IMR-90 (cell line): Measurements from ENCODE around the gene FGD5. TPM values are rescaled to one million over a fixed set of nuclear protein-coding genes. Genes with fewer than 3 reads are reported as not detected.

ENCODE experiments used
- ATAC-seq: fragments of 200-7000 bp; cut with Tn5 transposase; 2 replicates; pipeline ENCODE4 v1.9.1; 2020; ENCODE audit warnings: low read depth, mild to moderate bottlenecking, moderate library complexity
- BruUV-seq: library from RNA; stranded (reverse); fragments of 400-500 nt; replicated peaks from 2 replicates; lab custom pipeline; 2021; lab: Mats Ljungman, UMichigan
- CTCF ChIA-PET: fragments of 300-600 bp; formaldehyde crosslinking; extraction: SDS; loops from one replicate; lab custom pipeline; 2021; ENCODE audit warnings: antibody characterized with exemption; lab: Yijun Ruan, JAX
- POLR2A ChIA-PET: fragments of 300-600 bp; sonication (Branson Sonifier 250); formaldehyde crosslinking; loops from one replicate; lab custom pipeline; 2022; ENCODE audit warnings: antibody characterized with exemption; ENCODE audit not compliant: unreplicated experiment; lab: Charles Lee
- DNase-seq: peaks from one replicate; pipeline ENCODE4 v3.0.0; 2013
- H2AFZ ChIP-seq: replicated peaks from 2 replicates; pipeline ENCODE3; 2013; ENCODE audit warnings: low read length, mild to moderate bottlenecking; ENCODE audit not compliant: poor library complexity
- H2AK5ac ChIP-seq: 2 replicates; pipeline ENCODE4 v1.6.1; 2013; ENCODE audit warnings: low read depth, low read length, inconsistent platforms
- H2AK9ac ChIP-seq: replicated peaks from 2 replicates; pipeline ENCODE3; 2013; ENCODE audit warnings: mild to moderate bottlenecking, low read depth, low read length, moderate library complexity; ENCODE audit not compliant: poor library complexity
- H2BK120ac ChIP-seq: 2 replicates; pipeline ENCODE4 v1.6.1; 2013; ENCODE audit warnings: low read depth, low read length, inconsistent platforms
- H2BK15ac ChIP-seq: 3 replicates; pipeline ENCODE4 v1.6.1; 2013; ENCODE audit warnings: low read depth, low read length, inconsistent platforms
- H2BK20ac ChIP-seq: 2 replicates; pipeline ENCODE4 v1.6.1; 2013; ENCODE audit warnings: low read depth, mild to moderate bottlenecking, inconsistent platforms, low read length, moderate library complexity
- H2BK5ac ChIP-seq: 2 replicates; pipeline ENCODE4 v1.6.1; 2013; ENCODE audit warnings: mild to moderate bottlenecking, low read depth, low read length, inconsistent platforms; ENCODE audit not compliant: poor library complexity, severe bottlenecking
- H3K14ac ChIP-seq: replicated peaks from 2 replicates; pipeline ENCODE4 v1.6.1; 2013; ENCODE audit warnings: low read depth, low read length, inconsistent platforms
- H3K18ac ChIP-seq: 2 replicates; pipeline ENCODE4 v1.6.1; 2013; ENCODE audit warnings: low read depth, low read length, control low read depth
- H3K23ac ChIP-seq: 2 replicates; pipeline ENCODE4 v1.6.1; 2013; ENCODE audit warnings: low read depth, low read length, inconsistent platforms
- H3K27ac ChIP-seq: 2 replicates; pipeline ENCODE4 v1.5.1; 2013; ENCODE audit warnings: mild to moderate bottlenecking, control low read depth, low read length; ENCODE audit not compliant: insufficient read depth
- H3K27me3 ChIP-seq: 2 replicates; pipeline ENCODE4 v1.6.1; 2013; ENCODE audit warnings: low read length; ENCODE audit not compliant: control insufficient read depth, insufficient read depth
- H3K36me3 ChIP-seq: 2 replicates; pipeline ENCODE4 v1.6.1; 2013; ENCODE audit warnings: low read length, mixed read lengths; ENCODE audit not compliant: control insufficient read depth, insufficient read depth
- H3K4ac ChIP-seq: 2 replicates; pipeline ENCODE4 v1.6.1; 2013; ENCODE audit warnings: low read depth, low read length, inconsistent platforms
- H3K4me1 ChIP-seq: 2 replicates; pipeline ENCODE4 v1.6.1; 2013; ENCODE audit warnings: low read length, mixed read lengths; ENCODE audit not compliant: control insufficient read depth, insufficient read depth
- H3K4me2 ChIP-seq: 2 replicates; pipeline ENCODE4 v1.6.1; 2013; ENCODE audit warnings: low read depth, mild to moderate bottlenecking, control low read depth, low read length, moderate library complexity
- H3K4me3 ChIP-seq: 2 replicates; pipeline ENCODE4 v1.5.1; 2013; ENCODE audit warnings: low read depth, mild to moderate bottlenecking, control low read depth, low read length, moderate library complexity; ENCODE audit not compliant: insufficient read depth
- H3K56ac ChIP-seq: 2 replicates; pipeline ENCODE4 v1.6.1; 2013; ENCODE audit warnings: low read length, inconsistent platforms; ENCODE audit not compliant: insufficient read depth; ENCODE audit errors: extremely low read depth
- H3K79me1 ChIP-seq, 2 experiments: 2 replicates each; pipeline ENCODE4 v1.6.1; 2013; ENCODE audit warnings: low read length in 2 of 2, inconsistent platforms in 1 of 2, low read depth in 1 of 2
- H3K9ac ChIP-seq: 2 replicates; pipeline ENCODE4 v1.6.1; 2013; ENCODE audit warnings: low read depth, low read length, control low read depth
- H3K9me1 ChIP-seq: 2 replicates; pipeline ENCODE4 v1.6.1; 2013; ENCODE audit warnings: low read length, inconsistent platforms; ENCODE audit not compliant: insufficient read depth
- H3K9me3 ChIP-seq: 2 replicates; pipeline ENCODE4 v1.6.1; 2013; ENCODE audit warnings: low read length; ENCODE audit not compliant: control insufficient read depth, insufficient read depth
- H4K20me1 ChIP-seq: 2 replicates; pipeline ENCODE4 v1.6.1; 2013; ENCODE audit warnings: low read length, inconsistent platforms; ENCODE audit not compliant: insufficient read depth
- H4K5ac ChIP-seq: 2 replicates; pipeline ENCODE4 v1.6.1; 2013; ENCODE audit warnings: mild to moderate bottlenecking, low read depth, low read length, control low read depth
- H4K8ac ChIP-seq, 2 experiments: 2 replicates each; pipeline ENCODE4 v1.6.1; 2013; ENCODE audit warnings: low read depth in 2 of 2, low read length in 2 of 2, control low read depth in 1 of 2, inconsistent platforms in 1 of 2
- H4K91ac ChIP-seq: 2 replicates; pipeline ENCODE4 v1.6.1; 2013; ENCODE audit warnings: low read depth, low read length, inconsistent platforms; ENCODE audit not compliant: insufficient read depth
- CHD1 ChIP-seq: IDR thresholded peaks from 2 replicates; pipeline ENCODE4 v1.6.1; 2012; ENCODE audit warnings: low read depth, low read length, improper control_type of control experiment
- FOS ChIP-seq: fragments of 150-350 bp; IDR thresholded peaks from 2 replicates; pipeline ENCODE4 v1.6.1; 2016; ENCODE audit warnings: low read depth, low read length
- POLR2A ChIP-seq: IDR thresholded peaks from 2 replicates; pipeline ENCODE4 v1.6.1; 2012; ENCODE audit warnings: mild to moderate bottlenecking, low read depth, low read length
- RCOR1 ChIP-seq: IDR thresholded peaks from 2 replicates; pipeline ENCODE4 v1.6.1; 2012; ENCODE audit warnings: mild to moderate bottlenecking, low read length, improper control_type of control experiment; ENCODE audit not compliant: insufficient replicate concordance
- RFX5 ChIP-seq: IDR thresholded peaks from 2 replicates; pipeline ENCODE4 v1.8.0; 2012; ENCODE audit warnings: low read depth, mild to moderate bottlenecking, low read length, moderate library complexity
- WGBS, 2 experiments: methylation state at CpG; one replicate each; pipeline versions ENCODE4 v1.1.5 to v1.1.7; 2013; ENCODE audit warnings: missing lambda C conversion rate in 2 of 2; ENCODE audit not compliant: insufficient read length in 1 of 2; ENCODE audit errors: extremely low coverage in 2 of 2; 5-methylcytosine and 5-hydroxymethylcytosine counted together
- dilution Hi-C: fragments of 300-500 bp; cut with HindIII; formaldehyde crosslinking; loops from one replicate; pipeline ENCODE4 v1.14.3; 2018; ENCODE audit warnings: low sequenced_read_pairs; ENCODE audit not compliant: unreplicated experiment
- in situ Hi-C: fragments of 300-500 bp; cut with MboI; formaldehyde crosslinking; loops from 3 replicates; pipeline ENCODE4 v1.14.3; 2019; ENCODE audit warnings: low sequenced_read_pairs, inconsistent platforms, mixed read lengths
- intact Hi-C: fragments of 100-400 bp; cut with micrococcal nuclease; formaldehyde crosslinking; loops from 2 replicates; pipeline ENCODE4 v1.10.0; 2022
- polyA plus RNA-seq, 3 experiments: library from polyadenylated mRNA; depleted of rRNA; stranded (reverse); fragments of >200 nt; gene quantifications; 2 replicates each; pipeline ENCODE4 v1.2.3, GENCODE V29; 2012; ENCODE audit warnings: low replicate concordance in 1 of 3
- total RNA-seq: library from RNA; depleted of rRNA; stranded (reverse); fragments of >200 nt; gene quantifications from 2 replicates; pipeline ENCODE4 v1.2.3, GENCODE V29; 2012
- TF ChIP-seq, protein P1 (sequence below): fragments of 150-350 bp; IDR thresholded peaks from 2 replicates; pipeline ENCODE4 v1.6.1; 2016; ENCODE audit warnings: low read depth, mild to moderate bottlenecking, low read length, moderate library complexity, borderline replicate concordance

The FGD5 gene
- total and polyA plus RNA-seq, 2 of the 4 experiments (the other 2 are of a cell fraction) = not detected

GRCh38 chr3:14861446-14862302, 42.9 kb downstream of the FGD5 start (continued):
- TF ChIP-seq RFX5 = no peak

DNA sequence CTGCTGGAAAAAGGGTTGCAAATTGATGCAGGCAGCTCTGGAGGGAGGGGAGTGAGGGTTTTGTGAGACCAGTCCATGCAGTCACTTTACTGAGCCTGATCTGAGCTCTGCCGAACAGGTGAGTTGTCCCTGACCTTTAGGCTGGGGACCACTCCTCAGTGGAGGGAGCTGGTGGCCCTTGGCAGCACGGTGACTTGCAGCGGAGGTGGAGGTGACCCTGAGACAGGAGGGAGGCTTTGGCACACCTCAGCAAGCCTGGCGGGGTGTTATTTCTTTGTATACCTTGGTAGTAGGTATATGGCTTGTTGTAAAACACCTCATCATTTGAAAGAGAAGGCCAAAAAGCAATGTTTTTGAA, 43.5 kb downstream of the FGD5 start:
- ChIA-PET POLR2A (no interaction called here), CTCF (no interaction called here)
- Histone ChIP-seq H2BK120ac (no peak overlapping the region), H3K9me1 (no peaks in the 10 kb centered on the region), H3K4me1 (no peaks in the 10 kb centered on the region), H3K27ac (no peak overlapping the region), H3K56ac (no peak overlapping the region), H3K4me2 (no peak overlapping the region), H4K5ac (no peak overlapping the region), H4K91ac (no peak overlapping the region), H2BK15ac (no peak overlapping the region), H3K4me3 (no peak overlapping the region), H4K8ac (no peak overlapping the region), H3K79me1 (no peaks in the 10 kb centered on the region), H3K9ac (no peak overlapping the region), H3K4ac (no peak overlapping the region), H3K23ac (no peak overlapping the region), H2AFZ (no peak overlapping the region), H2BK5ac (no peak overlapping the region), H3K18ac (no peak overlapping the region), H3K36me3 (no peaks in the 10 kb centered on the region), H4K20me1 (no peaks in the 10 kb centered on the region), H2BK20ac (no peak overlapping the region), H3K14ac (no peak overlapping the region), H3K27me3 (peaks cover 6% of the 10 kb centered on the region), H2AK9ac (peak overlapping the region; percentile 16), H3K9me3 (no peaks in the 10 kb centered on the region), H2AK5ac (no peak overlapping the region)
- no peak for ATAC-seq
- in situ Hi-C loops (no loop called here), intact Hi-C loops (no loop called here), dilution Hi-C loops (no loop called here)
- no peak for DNase-seq
- BruUV-seq = no TSS peak
- TF ChIP-seq RFX5 (no peak), POLR2A (no peak), FOS (no peak), CHD1 (no peak), RCOR1 (no peak)
- TF ChIP-seq, protein P1, sequence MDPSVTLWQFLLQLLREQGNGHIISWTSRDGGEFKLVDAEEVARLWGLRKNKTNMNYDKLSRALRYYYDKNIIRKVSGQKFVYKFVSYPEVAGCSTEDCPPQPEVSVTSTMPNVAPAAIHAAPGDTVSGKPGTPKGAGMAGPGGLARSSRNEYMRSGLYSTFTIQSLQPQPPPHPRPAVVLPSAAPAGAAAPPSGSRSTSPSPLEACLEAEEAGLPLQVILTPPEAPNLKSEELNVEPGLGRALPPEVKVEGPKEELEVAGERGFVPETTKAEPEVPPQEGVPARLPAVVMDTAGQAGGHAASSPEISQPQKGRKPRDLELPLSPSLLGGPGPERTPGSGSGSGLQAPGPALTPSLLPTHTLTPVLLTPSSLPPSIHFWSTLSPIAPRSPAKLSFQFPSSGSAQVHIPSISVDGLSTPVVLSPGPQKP = no peak
- WGBS, 2 experiments = 29% methylated on average over 3 of the region's 4 CpGs; no CpG with 5 or more reads in 1 of the 2 experiments
